A549 (cell line): ENCODE results near the gene CCDC83.
"Not testable (repeated sequence)": the region's sequence is repeated elsewhere in the genome, so short reads cannot be mapped to it uniquely, and the experiment has no call there.

Experiments
- CEBPB ChIP-seq, 2 experiments: fragments of >200 bp in 1 of 2; sonication (Bioruptor Twin) in 1 of 2; formaldehyde crosslinking in 1 of 2; IDR thresholded peaks; 2 replicates each; pipeline ENCODE4 v1.6.1; 2012 to 2016
- CHD4 ChIP-seq: fragments of 200-600 bp; sonication (generic); IDR thresholded peaks from 2 replicates; pipeline ENCODE4 v1.6.1; 2016; ENCODE audit warnings: antibody characterized with exemption, mild to moderate bottlenecking, borderline replicate concordance
- CTCF ChIP-seq: fragments of >200 bp; sonication (Bioruptor Twin); formaldehyde crosslinking; IDR thresholded peaks from 3 replicates; pipeline ENCODE4 v1.5.1; 2016
- EP300 ChIP-seq, 2 experiments: fragments of >200 bp; sonication (Bioruptor Twin); formaldehyde crosslinking; IDR thresholded peaks; 2 replicates in 1 of 2; 3 replicates in 1 of 2; pipeline ENCODE4 v1.6.1; 2016 to 2017
- FOSB ChIP-seq: fragments of 250-450 bp; sonication (Bioruptor Pico); IDR thresholded peaks from 2 replicates; pipeline ENCODE4 v1.5.0; 2020; ENCODE audit warnings: mild to moderate bottlenecking, moderate library complexity
- JUN ChIP-seq, 2 experiments: fragments of >200 bp; sonication (Bioruptor Twin); formaldehyde crosslinking; IDR thresholded peaks; 2 replicates in 1 of 2; 3 replicates in 1 of 2; pipeline ENCODE4 v1.6.1; 2016 to 2017
- MAZ ChIP-seq: fragments of 150-350 bp; IDR thresholded peaks from 2 replicates; pipeline ENCODE4 v1.6.1; 2014; ENCODE audit warnings: antibody characterized with exemption, low read depth, low read length, borderline replicate concordance
- NFE2L2 ChIP-seq: fragments of 150-350 bp; conservative IDR thresholded peaks from 2 replicates; pipeline ENCODE4 v1.6.1; 2014; ENCODE audit warnings: low read length
- NR3C1 ChIP-seq: fragments of >200 bp; sonication (Bioruptor Twin); formaldehyde crosslinking; IDR thresholded peaks from 3 replicates; pipeline ENCODE4 v1.6.1; 2017
- POLR2A ChIP-seq: IDR thresholded peaks from 2 replicates; pipeline ENCODE4 v1.6.1; 2012; ENCODE audit warnings: mild to moderate bottlenecking, low read length
- REST ChIP-seq: fragments of 200-600 bp; sonication (generic); IDR thresholded peaks from 2 replicates; pipeline ENCODE4 v1.6.1; 2016; ENCODE audit warnings: antibody characterized with exemption, mild to moderate bottlenecking, moderate library complexity
- SREBF2 ChIP-seq: fragments of 450-650 bp; IDR thresholded peaks from 2 replicates; pipeline ENCODE4 v1.6.1; 2014; ENCODE audit warnings: mild to moderate bottlenecking, moderate library complexity
- USF2 ChIP-seq: fragments of 450-650 bp; IDR thresholded peaks from 2 replicates; pipeline ENCODE4 v1.6.1; 2014; ENCODE audit warnings: antibody characterized with exemption
- ZFP36 ChIP-seq: fragments of 450-650 bp; IDR thresholded peaks from 2 replicates; pipeline ENCODE4 v1.6.1; 2014; ENCODE audit warnings: borderline replicate concordance; ENCODE audit not compliant: partially characterized antibody

GRCh38 chr11:85852754-85853153 is 2.4 kb upstream of the CCDC83 start:
- not testable (repeated sequence) for TF ChIP-seq ZFP36; CTCF; JUN (IDR thresholded peaks at IDR 0.05); POLR2A; CEBPB (IDR thresholded peaks at IDR 0.05); SREBF2; NFE2L2; NR3C1; CHD4; EP300 (IDR thresholded peaks at IDR 0.05); MAZ; USF2; REST; FOSB (CRISPR knock-in tag)
